Right lobe of liver (tissue), 4 donors: ENCODE data around the gene SPAAR.

ENCODE experiments used
- CTCF ChIP-seq, 4 donors: fragments of 200-600 bp in 3 of 4; fragments of 450-650 bp in 1 of 4; IDR thresholded peaks; one replicate each; pipeline versions ENCODE4 v1.5.1 to v1.8.0; 2016 to 2022; ENCODE audit warnings: antibody characterized with exemption in 4 of 4, mild to moderate bottlenecking in 2 of 4
- POLR2A ChIP-seq: fragments of 450-650 bp; IDR thresholded peaks from one replicate; pipeline ENCODE4 v1.6.1; 2017; ENCODE audit warnings: antibody characterized with exemption, mild to moderate bottlenecking
- donor health status: DM: no; HTN: no; CAD: no.
- donor health status: DM: no; HTN: no; CAD: no.
- donor health status: DM: no; HTN: yes; CAD: no.

- TF ChIP-seq CTCF (IDR thresholded peaks at IDR 0.05), result no peak
- no peak for TF ChIP-seq POLR2A
Measured at GRCh38 chr9:35864695-35865255, 44.5 kb upstream of the SPAAR start.
